HG02678 (cell line): ENCODE data around the gene KCNJ10.
A peak's percentile ranks its signal among the peaks of the same experiment; 100 is the strongest.
"Not testable (repeated sequence)": the region's sequence is repeated elsewhere in the genome, so short reads cannot be mapped to it uniquely, and the experiment has no call there.

ENCODE experiments used
- ATAC-seq: cut with Tn5 transposase; IDR thresholded peaks from one replicate; pipeline ENCODE4 v1.9.1; 2021; ENCODE audit warnings: mild to moderate bottlenecking, moderate library complexity; ENCODE audit not compliant: unreplicated experiment

KCNJ10 gene

GRCh38 chr1:160062230-160062532, 7.8 kb downstream of the KCNJ10 start:
- no peak for ATAC-seq

GRCh38 chr1:160061369-160062229, 8.4 kb downstream of the KCNJ10 start:
- ATAC-seq: no peak

DNA sequence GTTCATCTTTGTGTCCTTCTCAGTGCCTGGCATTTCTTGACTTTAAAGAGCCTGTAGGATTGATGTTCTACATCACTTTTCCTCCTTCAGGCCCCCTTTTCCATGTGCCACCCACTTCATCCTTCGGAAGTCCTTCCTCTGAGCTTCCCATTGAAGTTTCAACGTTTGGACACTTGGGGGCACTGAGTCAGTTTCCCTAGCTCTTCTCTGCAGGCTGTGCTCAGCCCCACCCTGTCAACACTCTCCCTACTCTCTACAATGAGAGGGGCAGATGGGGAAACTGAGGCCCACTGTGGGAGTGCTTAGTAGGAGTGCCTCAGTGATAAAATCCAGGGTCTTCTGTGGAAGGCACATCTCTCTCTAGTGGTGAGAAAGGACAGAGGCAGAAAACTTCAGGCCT, 11.9 kb downstream of the KCNJ10 start:
- ATAC-seq: no peak

GRCh38 chr1:160056648-160057169, 13.3 kb downstream of the KCNJ10 start:
- ATAC-seq: no peak

- ATAC-seq: no peak
Measured at GRCh38 chr1:160053548-160054365, 16.2 kb downstream of the KCNJ10 start.

- no peak for ATAC-seq
Measured at GRCh38 chr1:160052936-160053335, 17.0 kb downstream of the KCNJ10 start.

DNA sequence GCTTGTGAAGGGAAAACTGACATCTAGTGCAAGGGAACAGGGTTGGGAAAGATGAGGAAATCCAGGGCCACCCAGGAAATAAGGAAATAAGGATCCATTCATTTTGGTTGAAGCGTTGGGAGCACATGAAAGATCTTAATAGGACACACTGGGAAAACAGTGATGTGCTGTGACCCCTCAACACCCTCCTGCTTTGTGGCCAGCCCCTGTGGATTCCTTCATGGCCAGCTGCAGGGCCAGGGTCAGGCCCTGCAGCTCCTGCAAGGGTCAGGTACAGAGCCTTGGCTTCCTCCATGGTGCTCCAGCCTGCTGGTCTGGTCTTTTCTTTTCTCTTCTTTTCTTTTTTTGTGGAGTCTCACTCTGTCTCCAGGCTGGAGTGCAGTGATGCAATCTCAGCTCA, 19.3 kb downstream of the KCNJ10 start:
- no peak for ATAC-seq

GRCh38 chr1:160050182-160050581, 19.8 kb downstream of the KCNJ10 start:
- ATAC-seq: not testable (repeated sequence)

DNA sequence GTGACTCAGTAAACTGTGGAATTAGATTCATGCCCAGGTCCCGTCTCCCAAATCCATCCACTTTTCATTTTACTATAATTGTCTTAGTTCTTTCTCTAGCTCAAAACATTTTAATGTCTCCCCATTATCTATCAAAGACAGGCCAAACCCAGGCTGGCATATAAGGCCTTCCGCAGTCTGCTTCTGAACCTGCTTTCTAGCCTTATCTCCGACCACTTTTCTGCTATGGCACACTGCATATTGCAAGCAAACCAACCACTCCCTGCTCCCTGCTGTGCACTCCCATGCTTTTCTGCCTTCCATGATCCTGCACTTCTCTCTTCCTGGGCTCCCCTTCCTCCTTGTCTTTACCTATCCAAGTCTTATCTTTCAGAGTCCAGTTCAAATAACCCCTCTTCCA, 20.9 kb downstream of the KCNJ10 start:
- ATAC-seq: no peak

GRCh38 chr1:160048335-160048734, 21.6 kb downstream of the KCNJ10 start:
- no peak for ATAC-seq

DNA sequence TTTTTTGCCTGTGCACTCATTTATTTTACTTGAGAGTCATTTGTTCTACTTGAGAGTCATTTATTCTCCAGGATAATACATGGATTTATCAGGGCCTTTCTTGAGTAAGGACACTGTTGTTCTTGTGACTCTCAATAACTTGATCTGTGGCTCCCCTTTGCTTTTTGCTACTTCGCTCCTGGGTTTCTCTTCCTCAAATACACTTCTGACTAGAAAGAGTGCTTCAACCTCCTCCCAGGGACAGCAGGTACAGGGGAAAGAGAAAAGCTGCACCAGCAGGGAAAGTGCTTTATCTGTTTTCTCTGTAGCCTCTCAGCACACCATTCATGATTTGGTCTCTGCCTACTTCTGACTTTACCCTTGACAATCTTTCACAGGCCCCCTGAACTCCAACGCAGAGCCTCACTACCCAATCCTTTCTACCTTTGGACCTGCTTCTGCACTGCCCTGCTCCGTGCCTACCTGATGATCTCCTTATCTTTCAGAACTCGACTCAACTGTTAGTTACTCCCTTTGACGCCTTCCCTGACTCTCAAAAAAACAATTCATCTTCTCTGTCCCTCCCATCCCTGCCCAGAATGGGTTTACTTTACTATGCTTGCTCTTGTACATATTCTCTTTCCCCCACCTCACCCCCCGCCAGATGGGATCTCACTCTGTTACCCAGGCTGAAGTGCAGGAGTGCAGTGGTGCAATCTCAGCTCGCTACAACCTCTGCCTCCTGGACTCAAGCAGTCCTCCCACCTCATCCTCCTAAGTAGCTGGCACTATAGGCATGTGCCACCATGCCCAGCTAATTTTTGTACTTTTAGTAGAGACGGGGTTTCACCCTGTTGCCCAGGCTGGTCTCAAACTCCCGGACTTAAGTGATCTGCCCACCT, 22.6 kb downstream of the KCNJ10 start:
- peak; percentile 43 for ATAC-seq

GRCh38 chr1:160046494-160047110, 23.4 kb downstream of the KCNJ10 start:
- peak; percentile 62 for ATAC-seq

- no peak for ATAC-seq
Measured at GRCh38 chr1:160045653-160046052, 24.3 kb downstream of the KCNJ10 start.

- ATAC-seq: no peak
Measured at GRCh38 chr1:160043543-160043942, 26.4 kb downstream of the KCNJ10 start.

- no peak for ATAC-seq
Measured at GRCh38 chr1:160040476-160040875, 29.5 kb downstream of the KCNJ10 start.

DNA sequence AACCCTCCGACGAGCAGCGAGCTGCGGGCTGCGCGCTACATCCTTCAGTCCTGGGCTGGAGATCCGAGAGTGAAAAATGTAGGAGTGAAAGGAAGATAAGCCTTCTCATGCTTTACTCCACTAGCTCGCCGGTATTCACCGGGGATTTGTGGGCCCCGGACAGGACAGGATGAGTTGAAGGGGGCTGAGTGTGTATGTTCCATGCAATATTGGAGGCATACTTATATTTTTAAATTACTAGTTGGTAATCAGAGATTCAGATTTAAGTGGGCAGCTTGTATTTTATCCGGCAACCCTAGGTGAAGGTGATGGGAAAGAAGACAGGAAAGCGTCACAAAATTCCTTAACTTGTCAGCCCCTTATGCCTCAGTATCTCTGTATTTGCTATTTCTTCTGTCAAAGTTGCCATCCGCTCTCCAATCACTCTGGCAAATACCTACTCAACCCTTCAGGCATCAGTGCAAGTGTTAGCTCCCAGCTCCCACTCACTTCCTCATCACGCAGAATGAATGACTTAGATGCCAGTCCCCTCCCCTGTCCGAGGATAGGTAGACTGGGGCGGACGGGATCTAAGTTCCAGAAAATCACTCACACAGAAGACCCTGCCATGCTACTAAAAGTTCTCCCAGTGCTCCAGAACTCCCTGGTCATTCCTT, 37.7 kb downstream of the KCNJ10 start:
- ATAC-seq: no peak

DNA sequence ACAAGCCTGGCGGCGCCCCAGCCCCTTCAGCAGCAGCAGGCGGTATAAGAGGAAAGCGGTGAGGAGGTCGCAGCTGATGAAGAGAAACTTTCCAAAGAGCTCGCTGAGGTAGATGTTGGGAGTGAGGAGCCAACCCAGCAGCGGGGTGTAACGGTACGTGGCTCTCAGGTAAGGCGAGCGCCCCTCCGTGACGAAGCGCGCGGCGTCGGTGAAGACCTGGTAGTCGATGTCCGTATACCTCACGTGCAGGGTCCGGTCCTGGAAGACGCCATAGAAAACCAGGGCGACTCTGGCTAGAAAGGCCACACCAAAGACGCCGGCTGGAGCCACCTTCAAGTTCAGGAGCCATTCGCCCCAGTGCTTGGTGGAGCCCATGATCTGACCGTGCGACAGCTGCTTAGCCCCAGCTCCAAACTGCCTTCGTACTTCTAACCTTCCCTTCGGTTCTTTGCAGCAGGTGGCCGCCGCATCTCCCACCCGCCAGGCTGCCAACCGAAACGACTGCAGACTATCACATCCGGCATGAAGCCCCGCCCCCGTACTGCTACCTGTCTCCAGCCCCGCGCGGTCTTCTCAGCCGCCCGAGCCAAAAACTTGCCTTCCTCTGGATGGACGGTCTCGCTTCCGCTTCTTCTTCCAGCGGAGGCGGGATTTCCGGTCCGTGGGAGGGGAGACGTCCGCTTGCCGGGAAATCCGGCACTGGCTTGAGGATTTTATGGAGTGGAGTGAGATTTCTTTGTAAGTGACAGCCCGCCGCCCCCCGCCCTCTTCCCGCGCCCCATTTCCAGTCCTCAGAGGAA, 38.4 kb downstream of the KCNJ10 start, which contains the start of gene PIGM:
Gene PIGM (minus strand): TSS at position 626 of the 800 bp plus-strand sequence. CDS start 251 bp downstream, at position 375.
- peak; percentile 97 for ATAC-seq

- ATAC-seq: no peak
Measured at GRCh38 chr1:160030657-160031364, 39.1 kb downstream of the KCNJ10 start.
